Loucy (cell line): Measurements from ENCODE around the gene DAZ4.
"Not testable (repeated sequence)": the region's sequence is repeated elsewhere in the genome, so short reads cannot be mapped to it uniquely, and the experiment has no call there.

Experiments used
- H2AFZ ChIP-seq: fragments of 200-600 bp; sonication (generic); 2 replicates; pipeline ENCODE4 v1.6.0; 2016; ENCODE audit warnings: antibody characterized with exemption, mild to moderate bottlenecking, low read length, moderate library complexity
- H3F3A ChIP-seq: fragments of 200-600 bp; 2 replicates; pipeline ENCODE4 v1.6.0; 2016; ENCODE audit warnings: antibody characterized with exemption, low read depth, mild to moderate bottlenecking
- H3K27me3 ChIP-seq: fragments of 200-600 bp; sonication (generic); 2 replicates; pipeline ENCODE4 v1.6.1; 2014; ENCODE audit warnings: low read length, mild to moderate bottlenecking; ENCODE audit not compliant: insufficient read depth, poor library complexity, severe bottlenecking
- H3K36me3 ChIP-seq: fragments of 200-600 bp; sonication (generic); 2 replicates; pipeline ENCODE4 v1.6.1; 2016; ENCODE audit warnings: low read length; ENCODE audit not compliant: insufficient read depth
- H3K4me1 ChIP-seq: fragments of 200-600 bp; sonication (generic); 2 replicates; pipeline ENCODE4 v1.5.1; 2014; ENCODE audit warnings: low read length, mild to moderate bottlenecking; ENCODE audit not compliant: insufficient read depth, poor library complexity, severe bottlenecking
- H3K4me2 ChIP-seq: fragments of 200-600 bp; sonication (generic); 2 replicates; pipeline ENCODE4 v1.6.0; 2014; ENCODE audit warnings: antibody characterized with exemption, low read length, low read depth, mild to moderate bottlenecking; ENCODE audit not compliant: poor library complexity, severe bottlenecking
- H3K4me3 ChIP-seq: fragments of 200-600 bp; sonication (generic); 2 replicates; pipeline ENCODE4 v1.5.1; 2014; ENCODE audit warnings: low read length, mild to moderate bottlenecking, mixed read lengths; ENCODE audit not compliant: poor library complexity, severe bottlenecking
- H3K79me2 ChIP-seq: fragments of 200-600 bp; sonication (generic); 2 replicates; pipeline ENCODE4 v1.6.1; 2014; ENCODE audit warnings: low read length; ENCODE audit not compliant: insufficient read depth
- H3K9ac ChIP-seq: fragments of 200-600 bp; sonication (generic); 2 replicates; pipeline ENCODE4 v1.6.0; 2014; ENCODE audit warnings: mild to moderate bottlenecking, low read depth, low read length, moderate library complexity; ENCODE audit not compliant: poor library complexity, severe bottlenecking
- H3K9me2 ChIP-seq: fragments of 200-600 bp; sonication (generic); replicated peaks from 2 replicates; pipeline ENCODE4 v1.6.1; 2016; ENCODE audit warnings: low read depth, low read length, mixed read lengths
- H3K9me3 ChIP-seq: fragments of 200-600 bp; sonication (generic); 2 replicates; pipeline ENCODE4 v1.6.1; 2014; ENCODE audit warnings: mild to moderate bottlenecking, antibody characterized with exemption, low read length, low read depth; ENCODE audit not compliant: insufficient read depth
- H4K20me1 ChIP-seq: fragments of 200-600 bp; sonication (generic); 2 replicates; pipeline ENCODE4 v1.6.0; 2014; ENCODE audit warnings: antibody characterized with exemption, low read length, mild to moderate bottlenecking; ENCODE audit not compliant: insufficient read depth, poor library complexity, severe bottlenecking

DAZ4 gene

GRCh38 chrY:24833619-24834018 lies at the start of gene DAZ4:
TSS of gene DAZ4 (plus strand) at chrY:24833919. CDS start at chrY:24834127, 208 bp downstream.
- H4K20me1 ChIP-seq, H3K9me2 ChIP-seq, H3K4me1 ChIP-seq, H3K4me3 ChIP-seq, H3K27me3 ChIP-seq, H2AFZ ChIP-seq, H3F3A ChIP-seq, H3K79me2 ChIP-seq, H3K9ac ChIP-seq, H3K9me3 ChIP-seq, H3K4me2 ChIP-seq, H3K36me3 ChIP-seq: not testable (repeated sequence)

DNA sequence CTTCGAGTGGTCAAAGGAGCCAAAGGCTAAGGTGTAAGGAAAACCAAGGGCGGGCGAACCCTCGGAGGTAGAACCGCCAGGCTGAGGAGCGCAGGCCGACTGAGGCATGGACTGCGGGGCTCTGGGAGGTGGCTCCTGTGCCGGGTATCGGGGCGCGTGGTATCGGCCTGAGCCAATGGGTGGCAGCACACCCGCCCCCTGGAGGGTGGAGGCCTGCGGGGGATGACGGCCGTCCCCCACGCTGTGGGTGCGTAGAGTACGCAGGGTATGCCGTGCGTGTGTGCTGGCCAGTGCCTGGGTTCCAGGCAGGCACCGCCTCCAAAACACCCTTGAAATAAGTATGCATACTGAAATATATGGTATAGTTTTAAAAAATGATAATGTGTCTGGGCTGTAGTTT lies 20.4 kb upstream of the DAZ4 start, which contains the start of gene DAZ3:
DAZ3 (minus strand) TSS at position 101 of the 400 bp plus-strand sequence. CDS start 208 bp downstream, outside the sequence.
- H3K27me3 ChIP-seq, H3K4me2 ChIP-seq, H3K9me2 ChIP-seq, H3K36me3 ChIP-seq, H3K79me2 ChIP-seq, H3K4me1 ChIP-seq, H3K4me3 ChIP-seq, H2AFZ ChIP-seq, H3K9ac ChIP-seq, H3K9me3 ChIP-seq, H4K20me1 ChIP-seq, H3F3A ChIP-seq: not testable (repeated sequence)

- not testable (repeated sequence) for H3K36me3 ChIP-seq, H3K9ac ChIP-seq, H3K79me2 ChIP-seq, H4K20me1 ChIP-seq, H3F3A ChIP-seq, H3K27me3 ChIP-seq, H3K4me2 ChIP-seq, H3K4me1 ChIP-seq, H3K4me3 ChIP-seq, H3K9me2 ChIP-seq, H3K9me3 ChIP-seq, H2AFZ ChIP-seq
Measured at GRCh38 chrY:24821836-24822235, 11.9 kb upstream of the DAZ4 start.

DNA sequence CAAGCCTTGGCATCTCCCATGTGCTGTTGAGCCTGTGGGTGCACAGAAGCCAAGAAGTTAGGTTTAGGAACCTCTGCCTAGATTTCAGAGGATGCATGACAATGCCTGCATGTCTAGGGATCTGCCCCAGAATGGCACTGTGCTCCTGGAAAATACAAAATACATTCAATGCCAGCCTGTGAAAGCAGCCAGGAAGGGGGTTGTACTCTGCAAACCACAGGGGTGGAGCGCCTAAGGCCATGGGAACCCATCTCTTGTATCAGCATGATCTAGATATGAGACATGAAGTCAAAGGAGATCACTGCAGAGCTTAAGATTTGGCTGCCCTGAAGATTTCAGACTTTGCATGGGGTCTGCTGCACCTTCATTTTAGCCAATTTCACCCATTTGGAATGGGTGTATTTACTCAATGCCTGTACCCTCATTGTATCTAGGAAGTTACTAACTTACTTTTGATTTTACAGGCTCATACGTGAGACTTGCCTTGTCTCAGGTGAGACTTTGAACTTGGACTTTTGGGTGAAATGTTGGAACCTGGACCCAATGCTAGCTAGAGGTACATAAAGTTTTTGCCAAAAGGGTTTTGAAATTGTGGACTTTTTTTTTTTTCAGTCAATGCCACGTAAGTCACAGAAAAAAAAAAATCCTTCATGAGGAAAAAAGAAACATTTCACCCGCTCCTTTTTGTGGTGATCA lies 9.4 kb upstream of the DAZ4 start:
- H2AFZ ChIP-seq, H3F3A ChIP-seq, H3K4me2 ChIP-seq, H3K4me3 ChIP-seq, H3K9me2 ChIP-seq, H3K9me3 ChIP-seq, H3K79me2 ChIP-seq, H3K36me3 ChIP-seq, H4K20me1 ChIP-seq, H3K9ac ChIP-seq, H3K27me3 ChIP-seq, H3K4me1 ChIP-seq: not testable (repeated sequence)

DNA sequence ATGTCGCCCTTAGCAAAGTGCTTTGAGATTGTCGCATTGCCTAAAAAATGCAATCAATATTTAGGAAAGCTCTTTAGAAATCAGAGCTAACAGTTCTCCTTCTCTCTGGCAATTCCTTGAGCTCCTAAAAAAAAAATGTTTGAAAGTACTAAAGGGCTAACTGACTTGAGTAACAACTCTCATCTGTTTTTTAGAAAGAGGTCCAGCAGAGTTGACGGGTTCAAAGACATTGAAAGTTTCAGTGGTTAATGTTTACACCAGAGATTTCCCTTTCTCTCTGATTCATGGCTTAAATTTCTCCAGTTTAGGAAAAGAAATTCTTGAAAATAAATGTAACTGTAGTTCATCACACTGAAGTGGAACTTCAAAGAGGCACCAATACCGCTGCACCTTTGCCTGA lies 8.7 kb upstream of the DAZ4 start:
- H3K4me3 ChIP-seq, H3F3A ChIP-seq, H3K27me3 ChIP-seq, H4K20me1 ChIP-seq, H3K9me3 ChIP-seq, H3K36me3 ChIP-seq, H3K9ac ChIP-seq, H3K79me2 ChIP-seq, H3K4me2 ChIP-seq, H2AFZ ChIP-seq, H3K4me1 ChIP-seq, H3K9me2 ChIP-seq: not testable (repeated sequence)
